HepG2 (cell line): ENCODE data around the gene ACSL3. TPM values are rescaled to one million over a fixed set of nuclear protein-coding genes. Genes with fewer than 3 reads are reported as not detected.
A peak's percentile ranks its signal among the peaks of the same experiment; 100 is the strongest.

Source experiments
- GLI4 ChIP-seq: sonication (generic); formaldehyde crosslinking; IDR thresholded peaks from 2 replicates; pipeline ENCODE4 v1.5.1; 2020; ENCODE audit warnings: missing genetic modification reagents, mild to moderate bottlenecking, moderate library complexity, borderline replicate concordance
- MAX ChIP-seq: IDR thresholded peaks from 2 replicates; pipeline ENCODE4 v1.6.1; 2012; ENCODE audit warnings: inconsistent platforms
- NKX3-1 ChIP-seq: sonication (generic); formaldehyde crosslinking; IDR thresholded peaks from 2 replicates; pipeline ENCODE4 v1.5.0; 2020; ENCODE audit warnings: missing genetic modification reagents
- SATB2 ChIP-seq: sonication (generic); formaldehyde crosslinking; IDR thresholded peaks from 2 replicates; pipeline ENCODE4 v1.5.0; 2020; ENCODE audit warnings: missing genetic modification reagents
- SNAI1 ChIP-seq: sonication (generic); formaldehyde crosslinking; IDR thresholded peaks from 2 replicates; pipeline ENCODE4 v1.5.0; 2020; ENCODE audit warnings: mild to moderate bottlenecking, missing genetic modification reagents, borderline replicate concordance
- ZGPAT ChIP-seq: IDR thresholded peaks from 2 replicates; pipeline ENCODE4 v1.6.1; 2016; ENCODE audit warnings: mild to moderate bottlenecking
- polyA plus RNA-seq, 8 experiments: library from polyadenylated mRNA; depleted of rRNA in 3 of 8; stranded (reverse) in 7 of 8; unstranded in 1 of 8; fragments of >200 nt; fragmentation: Illumina TruSeq in 4 of 8; extraction: Trizol in 4 of 8; gene quantifications; 2 replicates each; pipeline versions ENCODE4 v1.2.1 to v1.2.3, GENCODE V29; 2011 to 2016; ENCODE audit warnings: low read depth in 4 of 8, missing spikeins in 1 of 8, mixed read lengths in 1 of 8; ENCODE audit not compliant: insufficient read depth in 1 of 8
- total RNA-seq, 5 experiments: library from RNA; depleted of rRNA; stranded (reverse); fragments of >200 nt; fragmentation: Illumina TruSeq; extraction: Trizol; gene quantifications; 2 replicates each; pipeline ENCODE4 v1.2.3, GENCODE V29; 2016; ENCODE audit warnings: low read depth in 1 of 5
- TF ChIP-seq, protein P1 (sequence below), 2 experiments: fragments of 450-650 bp in 1 of 2; sonication (generic) in 1 of 2; formaldehyde crosslinking in 1 of 2; IDR thresholded peaks; 2 replicates each; pipeline versions ENCODE4 v1.6.1 to v1.8.0; 2016 to 2022; ENCODE audit warnings: antibody characterized with exemption in 1 of 2, mild to moderate bottlenecking in 1 of 2, missing genetic modification reagents in 1 of 2
- TF ChIP-seq, protein P2 (sequence below): sonication (generic); formaldehyde crosslinking; IDR thresholded peaks from 2 replicates; pipeline ENCODE4 v1.5.1; 2020; ENCODE audit warnings: mild to moderate bottlenecking, missing genetic modification reagents

ACSL3 gene
- total and polyA plus RNA-seq, 2 of the 13 experiments (the other 11 are each of a cell fraction or from before 2014, with no cell fraction given), result 305 to 365 TPM

DNA sequence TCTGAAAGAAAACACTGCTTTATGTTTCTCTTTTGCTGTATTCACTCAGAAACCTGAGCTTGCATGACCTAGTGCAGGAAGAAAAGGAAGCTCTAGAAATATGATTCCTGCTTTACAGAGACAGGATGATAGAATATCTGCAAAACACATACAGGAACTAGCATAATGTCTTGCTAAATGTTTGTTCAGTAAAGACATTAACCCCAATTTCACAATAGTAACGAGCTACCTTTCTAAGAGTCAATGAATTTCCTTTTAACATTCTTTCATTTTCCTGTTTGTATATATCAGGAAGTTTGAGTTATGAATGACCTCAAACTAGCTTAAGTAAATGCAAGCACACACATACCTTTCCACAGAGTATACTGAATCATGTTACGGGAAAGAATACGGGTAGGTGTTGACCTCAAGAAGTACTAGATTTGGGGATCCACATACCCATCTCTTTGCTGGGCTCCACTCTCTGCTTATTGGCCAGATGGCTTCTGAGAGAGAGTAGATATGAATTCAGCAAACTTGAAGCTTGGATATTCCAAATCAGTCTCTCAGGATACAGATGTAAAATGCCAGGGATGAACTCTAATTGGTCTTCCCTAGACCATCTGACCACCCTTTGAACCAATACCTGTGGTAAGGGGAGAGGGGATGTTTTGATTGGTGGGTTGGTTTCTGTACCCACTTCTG is 18.2 kb upstream of the ACSL3 start (continued):
- TF ChIP-seq MAX, result peak; percentile 25; the same call in 1 of the 2 replicates
- TF ChIP-seq, protein P1, sequence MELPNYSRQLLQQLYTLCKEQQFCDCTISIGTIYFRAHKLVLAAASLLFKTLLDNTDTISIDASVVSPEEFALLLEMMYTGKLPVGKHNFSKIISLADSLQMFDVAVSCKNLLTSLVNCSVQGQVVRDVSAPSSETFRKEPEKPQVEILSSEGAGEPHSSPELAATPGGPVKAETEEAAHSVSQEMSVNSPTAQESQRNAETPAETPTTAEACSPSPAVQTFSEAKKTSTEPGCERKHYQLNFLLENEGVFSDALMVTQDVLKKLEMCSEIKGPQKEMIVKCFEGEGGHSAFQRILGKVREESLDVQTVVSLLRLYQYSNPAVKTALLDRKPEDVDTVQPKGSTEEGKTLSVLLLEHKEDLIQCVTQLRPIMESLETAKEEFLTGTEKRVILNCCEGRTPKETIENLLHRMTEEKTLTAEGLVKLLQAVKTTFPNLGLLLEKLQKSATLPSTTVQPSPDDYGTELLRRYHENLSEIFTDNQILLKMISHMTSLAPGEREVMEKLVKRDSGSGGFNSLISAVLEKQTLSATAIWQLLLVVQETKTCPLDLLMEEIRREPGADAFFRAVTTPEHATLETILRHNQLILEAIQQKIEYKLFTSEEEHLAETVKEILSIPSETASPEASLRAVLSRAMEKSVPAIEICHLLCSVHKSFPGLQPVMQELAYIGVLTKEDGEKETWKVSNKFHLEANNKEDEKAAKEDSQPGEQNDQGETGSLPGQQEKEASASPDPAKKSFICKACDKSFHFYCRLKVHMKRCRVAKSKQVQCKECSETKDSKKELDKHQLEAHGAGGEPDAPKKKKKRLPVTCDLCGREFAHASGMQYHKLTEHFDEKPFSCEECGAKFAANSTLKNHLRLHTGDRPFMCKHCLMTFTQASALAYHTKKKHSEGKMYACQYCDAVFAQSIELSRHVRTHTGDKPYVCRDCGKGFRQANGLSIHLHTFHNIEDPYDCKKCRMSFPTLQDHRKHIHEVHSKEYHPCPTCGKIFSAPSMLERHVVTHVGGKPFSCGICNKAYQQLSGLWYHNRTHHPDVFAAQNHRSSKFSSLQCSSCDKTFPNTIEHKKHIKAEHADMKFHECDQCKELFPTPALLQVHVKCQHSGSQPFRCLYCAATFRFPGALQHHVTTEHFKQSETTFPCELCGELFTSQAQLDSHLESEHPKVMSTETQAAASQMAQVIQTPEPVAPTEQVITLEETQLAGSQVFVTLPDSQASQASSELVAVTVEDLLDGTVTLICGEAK (IDR thresholded peaks at IDR 0.05), result no peak
- TF ChIP-seq, protein P1 (CRISPR knock-in tag; IDR thresholded peaks at IDR 0.05), result no peak
- TF ChIP-seq NKX3-1, result peak; percentile 71; the same call in 1 of the 2 replicates
- no peak for TF ChIP-seq SNAI1 (CRISPR knock-in tag)
- peak; percentile 81 for TF ChIP-seq ZGPAT (CRISPR knock-in tag)
- TF ChIP-seq SATB2, result 0 out of 2 replicates have a peak, but pooled peaks have one; percentile 47
- TF ChIP-seq, protein P2, sequence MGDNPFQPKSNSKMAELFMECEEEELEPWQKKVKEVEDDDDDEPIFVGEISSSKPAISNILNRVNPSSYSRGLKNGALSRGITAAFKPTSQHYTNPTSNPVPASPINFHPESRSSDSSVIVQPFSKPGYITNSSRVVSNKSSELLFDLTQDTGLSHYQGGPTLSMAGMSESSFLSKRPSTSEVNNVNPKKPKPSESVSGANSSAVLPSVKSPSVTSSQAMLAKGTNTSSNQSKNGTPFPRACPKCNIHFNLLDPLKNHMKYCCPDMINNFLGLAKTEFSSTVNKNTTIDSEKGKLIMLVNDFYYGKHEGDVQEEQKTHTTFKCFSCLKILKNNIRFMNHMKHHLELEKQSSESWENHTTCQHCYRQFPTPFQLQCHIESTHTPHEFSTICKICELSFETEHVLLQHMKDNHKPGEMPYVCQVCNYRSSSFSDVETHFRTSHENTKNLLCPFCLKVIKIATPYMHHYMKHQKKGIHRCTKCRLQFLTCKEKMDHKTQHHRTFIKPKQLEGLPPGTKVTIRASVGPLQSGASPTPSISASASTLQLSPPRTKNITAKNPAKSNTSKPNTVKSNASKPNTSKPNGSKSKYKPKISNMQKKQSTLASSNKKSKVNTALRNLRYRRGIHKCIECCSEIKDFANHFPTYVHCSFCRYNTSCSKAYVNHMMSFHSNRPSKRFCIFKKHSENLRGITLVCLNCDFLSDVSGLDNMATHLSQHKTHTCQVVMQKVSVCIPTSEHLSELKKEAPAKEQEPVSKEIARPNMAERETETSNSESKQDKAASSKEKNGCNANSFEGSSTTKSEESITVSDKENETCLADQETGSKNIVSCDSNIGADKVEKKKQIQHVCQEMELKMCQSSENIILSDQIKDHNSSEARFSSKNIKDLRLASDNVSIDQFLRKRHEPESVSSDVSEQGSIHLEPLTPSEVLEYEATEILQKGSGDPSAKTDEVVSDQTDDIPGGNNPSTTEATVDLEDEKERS (CRISPR knock-in tag), result peak; percentile 63; the same call in 1 of the 2 replicates
- TF ChIP-seq GLI4 (CRISPR knock-in tag), result no peak
